ENCODE data around the gene CDH4. TPM values are rescaled to one million over a fixed set of nuclear protein-coding genes. Genes with fewer than 3 reads are reported as not detected.

Gene CDH4
- total RNA-seq, 1 donor from 2014 or later, result not detected

- TF ChIP-seq CTCF (IDR thresholded peaks at IDR 0.05), result no peak
- Mint-ChIP-seq H3K4me1 (no peaks in the 10 kb centered on the region), H3K27ac (no peak overlapping the region), H3K36me3 (ENCODE audit: low read depth) (no peaks in the 10 kb centered on the region), H3K27me3 (no peaks in the 10 kb centered on the region), H3K4me3 (no peak overlapping the region), H3K9me3 (no peaks in the 10 kb centered on the region)
- no peak for DNase-seq
- POLR2A ChIA-PET, result no interaction called here
- CTCF ChIA-PET, result no interaction called here
- ATAC-seq (ENCODE audit: low read depth), result no peak
- intact Hi-C loops (cut with micrococcal nuclease), result no loop called here
These were observed 594.0 kb downstream of the CDH4 start for GRCh38 chr20:61846074-61846473.

GRCh38 chr20:61846741-61847419 lies 594.8 kb downstream of the CDH4 start:
- H3K4me3 Mint-ChIP-seq, result no peak overlapping the region
- intact Hi-C loops (cut with micrococcal nuclease), result no loop called here

GRCh38 chr20:61847420-61847748 lies 595.3 kb downstream of the CDH4 start:
- DNase-seq (no peak), ATAC-seq (ENCODE audit: low read depth) (no peak)
- no peak for TF ChIP-seq CTCF (IDR thresholded peaks at IDR 0.05)
- H3K9me3 Mint-ChIP-seq, result no peaks in the 10 kb centered on the region
- CTCF ChIA-PET, result no interaction called here
- intact Hi-C loops (cut with micrococcal nuclease), result no loop called here
- no peak overlapping the region for H3K4me3 Mint-ChIP-seq
- H3K4me1 Mint-ChIP-seq, result no peaks in the 10 kb centered on the region
- H3K36me3 Mint-ChIP-seq (ENCODE audit: low read depth), result no peaks in the 10 kb centered on the region
- POLR2A ChIA-PET, result no interaction called here
- H3K27me3 Mint-ChIP-seq, result no peaks in the 10 kb centered on the region
- no peak overlapping the region for H3K27ac Mint-ChIP-seq

More at GRCh38 chr20:61846741-61847419, 594.8 kb downstream of the CDH4 start:
- no peaks in the 10 kb centered on the region for H3K9me3 Mint-ChIP-seq
- DNase-seq (no peak), ATAC-seq (ENCODE audit: low read depth) (no peak)
- H3K36me3 Mint-ChIP-seq (ENCODE audit: low read depth), result no peaks in the 10 kb centered on the region
- H3K27me3 Mint-ChIP-seq, result no peaks in the 10 kb centered on the region
- H3K4me1 Mint-ChIP-seq, result no peaks in the 10 kb centered on the region
- no peak overlapping the region for H3K27ac Mint-ChIP-seq
- ChIA-PET POLR2A (no interaction called here), CTCF (no interaction called here)
- TF ChIP-seq CTCF (IDR thresholded peaks at IDR 0.05), result no peak

- ATAC-seq (ENCODE audit: low read depth), result no peak
- no peak for TF ChIP-seq CTCF (IDR thresholded peaks at IDR 0.05)
- no peak overlapping the region for H3K4me3 Mint-ChIP-seq
- no peaks in the 10 kb centered on the region for H3K9me3 Mint-ChIP-seq
- H3K27ac Mint-ChIP-seq, result no peak overlapping the region
- intact Hi-C loops (cut with micrococcal nuclease), result no loop called here
- no peaks in the 10 kb centered on the region for H3K27me3 Mint-ChIP-seq
- no peak for DNase-seq
- H3K4me1 Mint-ChIP-seq, result no peaks in the 10 kb centered on the region
- POLR2A ChIA-PET, result no interaction called here
- H3K36me3 Mint-ChIP-seq (ENCODE audit: low read depth), result no peaks in the 10 kb centered on the region
- CTCF ChIA-PET, result no interaction called here
These were observed 595.9 kb downstream of the CDH4 start for GRCh38 chr20:61847986-61848385.

- H3K27ac Mint-ChIP-seq, result no peak overlapping the region
- POLR2A ChIA-PET, result no interaction called here
- no peaks in the 10 kb centered on the region for H3K4me1 Mint-ChIP-seq
- no peak for DNase-seq
- no peak for TF ChIP-seq CTCF (IDR thresholded peaks at IDR 0.05)
- H3K9me3 Mint-ChIP-seq, result no peaks in the 10 kb centered on the region
- intact Hi-C loops (cut with micrococcal nuclease), result no loop called here
- no peaks in the 10 kb centered on the region for H3K36me3 Mint-ChIP-seq (ENCODE audit: low read depth)
- H3K4me3 Mint-ChIP-seq, result no peak overlapping the region
- no peaks in the 10 kb centered on the region for H3K27me3 Mint-ChIP-seq
- CTCF ChIA-PET, result no interaction called here
- no peak for ATAC-seq (ENCODE audit: low read depth)
These were observed 596.8 kb downstream of the CDH4 start for GRCh38 chr20:61848851-61849250.

Data from activated B cell treated with CpG ODN at 0.5 μM for 24 hours (primary cell).